MCF 10A (cell line): ENCODE measurements around the gene ELF1. TPM values are rescaled to one million over a fixed set of nuclear protein-coding genes. Genes with fewer than 3 reads are reported as not detected.

ENCODE experiments used
- BruUV-seq: library from RNA; stranded (reverse); fragments of 400-500 nt; replicated peaks from 2 replicates; lab custom pipeline; 2021; lab: Mats Ljungman, UMichigan
- CTCF ChIA-PET: fragments of 300-600 bp; sonication (Branson Sonifier 250); formaldehyde crosslinking; extraction: SDS; loops from one replicate; lab custom pipeline; 2021; ENCODE audit warnings: antibody characterized with exemption, inconsistent platforms; lab: Yijun Ruan, JAX
- POLR2A ChIA-PET: fragments of 300-600, 350-650 bp; sonication (Branson Sonifier 250); formaldehyde crosslinking; extraction: SDS; loops from one replicate; lab custom pipeline; 2020; ENCODE audit warnings: antibody characterized with exemption, inconsistent platforms; lab: Yijun Ruan, JAX
- DNase-seq: peaks from one replicate; pipeline ENCODE4 v3.0.0-alpha.2; 2018; ENCODE audit not compliant: unreplicated experiment
- H3K27ac Mint-ChIP-seq: one replicate; pipeline ENCODE4 v1.8.0; 2022; ENCODE audit warnings: mild to moderate bottlenecking, low read depth, mixed read lengths; ENCODE audit not compliant: unreplicated experiment
- H3K27me3 Mint-ChIP-seq: one replicate; pipeline ENCODE4 v1.8.0; 2022; ENCODE audit warnings: mixed read lengths; ENCODE audit not compliant: insufficient read depth, unreplicated experiment
- H3K36me3 Mint-ChIP-seq: one replicate; pipeline ENCODE4 v1.8.0; 2022; ENCODE audit warnings: mild to moderate bottlenecking, moderate library complexity, mixed read lengths; ENCODE audit not compliant: insufficient read depth, unreplicated experiment
- H3K4me1 Mint-ChIP-seq: one replicate; pipeline ENCODE4 v1.8.0; 2022; ENCODE audit warnings: mixed read lengths; ENCODE audit not compliant: insufficient read depth, unreplicated experiment
- H3K4me3 Mint-ChIP-seq: one replicate; pipeline ENCODE4 v1.8.0; 2022; ENCODE audit warnings: mild to moderate bottlenecking, moderate library complexity, mixed read lengths; ENCODE audit not compliant: unreplicated experiment
- H3K9me3 Mint-ChIP-seq: one replicate; pipeline ENCODE4 v1.8.0; 2022; ENCODE audit warnings: mixed read lengths; ENCODE audit not compliant: unreplicated experiment
- CTCF ChIP-seq: fragments of 200-600 bp; IDR thresholded peaks from one replicate; pipeline ENCODE4 v1.8.0; 2022; ENCODE audit warnings: antibody characterized with exemption, mild to moderate bottlenecking; ENCODE audit not compliant: unreplicated experiment
- intact Hi-C: fragments of 100-400 bp; cut with micrococcal nuclease; formaldehyde crosslinking; loops from 2 replicates; pipeline ENCODE4 v1.14.1; 2022
- total RNA-seq: library from RNA; stranded (reverse); gene quantifications from 2 replicates; pipeline ENCODE4 v1.2.3, GENCODE V29; 2022

The ELF1 gene
- total RNA-seq, 1 experiment from 2014 or later: 73.7 TPM

GRCh38 chr13:41061914-41062837 is 43.1 kb upstream of the ELF1 start:
- no peak for TF ChIP-seq CTCF
- Mint-ChIP-seq H3K36me3 (peaks cover 46% of the 10 kb centered on the region), H3K27me3 (no peaks in the 10 kb centered on the region), H3K4me1 (peaks cover 20% of the 10 kb centered on the region), H3K27ac (peak overlapping the region; percentile 99), H3K4me3 (peak overlapping the region; percentile 99), H3K9me3 (no peaks in the 10 kb centered on the region)
- DNase-seq: no peak
- CTCF ChIA-PET: interaction anchor here (0.7 kb wide), 1 partner anchor 46 kb away, joined by 3 read pairs; no protein-coding TSS in a partner anchor
- TSS peak; percentile 59 for BruUV-seq
- POLR2A ChIA-PET: interaction anchor here (0.6 to 9.0 kb wide), 22 partner anchors 8 to 1194 kb away, joined by 3 to 283 read pairs (median 5); partner anchors contain the start of genes ELF1 and MRPS31
- intact Hi-C loops: loop anchor here (2.0 to 10.0 kb wide), 4 partner anchors 43 to 253 kb away; partner anchors contain the start of genes ELF1, KBTBD6 and NAA16

GRCh38 chr13:41061075-41061913 is 42.2 kb upstream of the ELF1 start, which contains the start of gene WBP4:
WBP4 (plus strand) TSS chr13:41061509; CDS start chr13:41061674, 165 bp downstream.
- Mint-ChIP-seq H3K27me3 (no peaks in the 10 kb centered on the region), H3K4me1 (peaks cover 25% of the 10 kb centered on the region), H3K4me3 (peak within 1 kb of the TSS; percentile 99), H3K36me3 (peaks cover 39% of the 10 kb centered on the region), H3K27ac (peak within 1 kb of the TSS; percentile 99), H3K9me3 (no peaks in the 10 kb centered on the region)
- intact Hi-C loops: loop anchor here (2.0 to 10.0 kb wide), 4 partner anchors 42 to 254 kb away; partner anchors contain the start of genes ELF1, KBTBD6 and NAA16
- ChIA-PET CTCF (interaction anchor here (0.7 to 1.1 kb wide), 5 partner anchors 12 to 203 kb away, joined by 3 to 5 read pairs (median 4); no protein-coding TSS in a partner anchor), POLR2A (interaction anchor here (0.5 to 9.0 kb wide), 52 partner anchors 8 to 947 kb away, joined by 3 to 283 read pairs (median 4); partner anchors contain the start of genes ELF1, KBTBD6, MRPS31 and MTRF1)
- no peak for TF ChIP-seq CTCF
- peak; percentile 97 for DNase-seq
- no TSS peak for BruUV-seq

DNA sequence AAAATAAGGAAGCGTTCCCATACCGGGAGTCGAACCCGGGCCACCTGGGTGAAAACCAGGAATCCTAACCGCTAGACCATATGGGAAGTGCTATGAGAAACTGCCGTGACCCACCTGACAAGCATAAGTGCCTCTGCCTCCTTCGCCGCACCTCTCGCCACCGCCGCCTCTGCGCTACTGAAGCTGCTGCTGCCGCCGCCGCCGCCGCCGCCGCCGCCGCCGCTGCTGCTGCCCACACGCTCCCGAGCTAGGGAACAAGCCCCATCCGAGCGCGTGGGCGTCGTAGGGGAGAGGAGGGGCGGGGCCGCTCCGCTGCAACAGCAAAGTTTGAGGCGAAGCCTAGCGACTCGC is 41.6 kb upstream of the ELF1 start:
- Mint-ChIP-seq H3K9me3 (no peaks in the 10 kb centered on the region), H3K27me3 (no peaks in the 10 kb centered on the region), H3K4me1 (peaks cover 30% of the 10 kb centered on the region), H3K4me3 (peak overlapping the region; percentile 99), H3K27ac (peak overlapping the region; percentile 99), H3K36me3 (peaks cover 34% of the 10 kb centered on the region)
- CTCF ChIA-PET: interaction anchor here (0.7 to 1.1 kb wide), 4 partner anchors 14 to 1276 kb away, joined by 3 to 4 read pairs (median 4); no protein-coding TSS in a partner anchor
- TF ChIP-seq CTCF: no peak
- DNase-seq: peak; percentile 83
- POLR2A ChIA-PET: interaction anchor here (0.5 to 9.0 kb wide), 53 partner anchors 7 to 947 kb away, joined by 3 to 283 read pairs (median 4); partner anchors contain the start of genes ELF1, KBTBD6, MRPS31 and MTRF1
- intact Hi-C loops: loop anchor here (2.0 to 10.0 kb wide), 4 partner anchors 42 to 254 kb away; partner anchors contain the start of genes ELF1, KBTBD6 and NAA16
- no TSS peak for BruUV-seq
